DOHH2 (cell line): ENCODE measurements around the gene HES2.

ENCODE experiments used
- CTCF ChIP-seq: fragments of 200-600 bp; sonication (generic); IDR thresholded peaks from one replicate; pipeline ENCODE4 v1.5.1; 2014; ENCODE audit warnings: antibody characterized with exemption, mild to moderate bottlenecking, low read depth, low read length; ENCODE audit not compliant: poor library complexity, severe bottlenecking
- EZH2phosphoT487 ChIP-seq: fragments of 200-600 bp; sonication (generic); IDR thresholded peaks from 2 replicates; pipeline ENCODE4 v1.6.1; 2017; ENCODE audit warnings: borderline replicate concordance, mild to moderate bottlenecking, antibody characterized with exemption, low read length, moderate library complexity, mixed read lengths

GRCh38 chr1:6435547-6435946, 15.8 kb upstream of the HES2 start:
- no peak for TF ChIP-seq CTCF
- TF ChIP-seq EZH2phosphoT487, result no peak
